ENCODE measurements around the gene ZNF311. TPM values are rescaled to one million over a fixed set of nuclear protein-coding genes. Genes with fewer than 3 reads are reported as not detected.

ZNF311 gene
- polyA plus RNA-seq, 6 donors from 2014 or later: not detected

- H3K9me3 Mint-ChIP-seq: peaks cover 0 to 14% (median 8%) of the 10 kb centered on the region in 7 donors
- peaks cover 9 to 18% (median 13%) of the 10 kb centered on the region in 3 donors for H3K4me1 Mint-ChIP-seq
- H3K36me3 Mint-ChIP-seq: peaks cover 9 to 13% of the 10 kb centered on the region in 2 donors
- peak overlapping the region in 1 of 8 donors; percentile 17 for H3K4me3 Mint-ChIP-seq
- DNase-seq (no peak), ATAC-seq (ENCODE audit: low read depth in 2 of 2) (no peak)
- H3K27me3 Mint-ChIP-seq: peaks cover 61 to 74% (median 69%) of the 10 kb centered on the region in 3 donors
- H3K27ac Mint-ChIP-seq: no peak overlapping the region
Measured at GRCh38 chr6:29009358-29009757, 4.2 kb upstream of the ZNF311 start.

- no peak overlapping the region for H3K27ac Mint-ChIP-seq
- no peak overlapping the region for H3K4me3 Mint-ChIP-seq
- H3K27me3 Mint-ChIP-seq: peaks cover 68 to 74% (median 72%) of the 10 kb centered on the region in 3 donors
- peaks cover 9 to 18% (median 13%) of the 10 kb centered on the region in 3 donors for H3K4me1 Mint-ChIP-seq
- peaks cover 11 to 19% of the 10 kb centered on the region in 2 donors for H3K36me3 Mint-ChIP-seq
- ATAC-seq (ENCODE audit: low read depth in 2 of 2) (no peak), DNase-seq (no peak)
- H3K9me3 Mint-ChIP-seq: peaks cover 0 to 14% (median 8%) of the 10 kb centered on the region in 7 donors
Measured at GRCh38 chr6:29008089-29008488, 3.0 kb upstream of the ZNF311 start.

- Mint-ChIP-seq H3K36me3 (peaks cover 0 to 3% of the 10 kb centered on the region in 2 donors), H3K27me3 (peaks cover 34 to 63% (median 54%) of the 10 kb centered on the region in 3 donors), H3K27ac (no peak overlapping the region), H3K9me3 (peaks cover 0 to 3% (median 0%) of the 10 kb centered on the region in 7 donors), H3K4me3 (no peak overlapping the region), H3K4me1 (no peaks in the 10 kb centered on the region)
- no peak for ATAC-seq (ENCODE audit: low read depth in 2 of 2)
- DNase-seq: no peak
Measured at GRCh38 chr6:28996844-28997510, 8.1 kb downstream of the ZNF311 start.

GRCh38 chr6:28995093-28995650 lies 9.9 kb downstream of the ZNF311 start:
- no peak overlapping the region for H3K4me3 Mint-ChIP-seq
- no peaks in the 10 kb centered on the region for H3K36me3 Mint-ChIP-seq
- DNase-seq: no peak
- no peak overlapping the region for H3K27ac Mint-ChIP-seq
- no peak for ATAC-seq (ENCODE audit: low read depth in 2 of 2)
- H3K9me3 Mint-ChIP-seq: peaks cover 0 to 2% (median 0%) of the 10 kb centered on the region in 7 donors
- peaks cover 30 to 60% (median 54%) of the 10 kb centered on the region in 3 donors for H3K27me3 Mint-ChIP-seq
- H3K4me1 Mint-ChIP-seq: no peaks in the 10 kb centered on the region

- Mint-ChIP-seq H3K4me1 (peaks cover 17 to 29% (median 20%) of the 10 kb centered on the region in 3 donors), H3K27me3 (peaks cover 37 to 59% (median 37%) of the 10 kb centered on the region in 3 donors), H3K9me3 (peaks cover 4 to 26% (median 15%) of the 10 kb centered on the region in 7 donors), H3K4me3 (peak overlapping the region; percentile 56 to 82 (median 76)), H3K27ac (peak overlapping the region in 4 of 6 donors; percentile 34 to 91 (median 78)), H3K36me3 (peaks cover 4 to 7% of the 10 kb centered on the region in 2 donors)
- DNase-seq (peak; percentile 80), ATAC-seq (ENCODE audit: low read depth in 2 of 2) (peak; percentile 88 to 92)
Measured at GRCh38 chr6:28988536-28989311, 16.4 kb downstream of the ZNF311 start.

GRCh38 chr6:28985462-28986164 lies 19.5 kb downstream of the ZNF311 start:
- peaks cover 32 to 53% (median 40%) of the 10 kb centered on the region in 3 donors for H3K4me1 Mint-ChIP-seq
- no peak for ATAC-seq (ENCODE audit: low read depth in 2 of 2)

GRCh38 chr6:28983838-28984237 lies 21.3 kb downstream of the ZNF311 start:
- Mint-ChIP-seq H3K27ac (peak overlapping the region in 1 of 6 donors; percentile 100), H3K36me3 (peaks cover 7 to 9% of the 10 kb centered on the region in 2 donors), H3K9me3 (peaks cover 4 to 26% (median 16%) of the 10 kb centered on the region in 7 donors), H3K27me3 (peaks cover 28 to 39% (median 36%) of the 10 kb centered on the region in 3 donors), H3K4me3 (peak overlapping the region in 5 of 8 donors; percentile 22 to 90 (median 73)), H3K4me1 (peaks cover 39 to 58% (median 41%) of the 10 kb centered on the region in 3 donors)
- no peak for ATAC-seq (ENCODE audit: low read depth in 2 of 2)
- DNase-seq: no peak

More at GRCh38 chr6:28985462-28986164, 19.5 kb downstream of the ZNF311 start:
- H3K27me3 Mint-ChIP-seq: peaks cover 28 to 48% (median 36%) of the 10 kb centered on the region in 3 donors
- peaks cover 7 to 9% of the 10 kb centered on the region in 2 donors for H3K36me3 Mint-ChIP-seq
- H3K27ac Mint-ChIP-seq: peak overlapping the region in 1 of 6 donors; percentile 22
- H3K4me3 Mint-ChIP-seq: peak overlapping the region in 7 of 8 donors; percentile 49 to 83 (median 59)
- no peak for DNase-seq
- H3K9me3 Mint-ChIP-seq: peaks cover 4 to 30% (median 19%) of the 10 kb centered on the region in 7 donors

GRCh38 chr6:28982476-28983266 lies 22.4 kb downstream of the ZNF311 start:
- peaks cover 28 to 42% (median 33%) of the 10 kb centered on the region in 3 donors for H3K27me3 Mint-ChIP-seq
- no peak for DNase-seq
- H3K4me3 Mint-ChIP-seq: peak overlapping the region; percentile 30 to 95 (median 92)
- peaks cover 40 to 57% (median 48%) of the 10 kb centered on the region in 3 donors for H3K4me1 Mint-ChIP-seq
- peak overlapping the region in 4 of 6 donors; percentile 94 to 100 (median 99) for H3K27ac Mint-ChIP-seq
- H3K36me3 Mint-ChIP-seq: peaks cover 7 to 9% of the 10 kb centered on the region in 2 donors
- peaks cover 4 to 20% (median 12%) of the 10 kb centered on the region in 7 donors for H3K9me3 Mint-ChIP-seq
- ATAC-seq (ENCODE audit: low read depth in 2 of 2): peak; percentile 12 to 13

GRCh38 chr6:28981833-28982475 lies 23.2 kb downstream of the ZNF311 start:
- Mint-ChIP-seq H3K4me3 (peak overlapping the region; percentile 73 to 95 (median 92)), H3K36me3 (peaks cover 8 to 9% of the 10 kb centered on the region in 2 donors), H3K4me1 (peaks cover 47 to 60% (median 53%) of the 10 kb centered on the region in 3 donors), H3K9me3 (peaks cover 4 to 20% (median 11%) of the 10 kb centered on the region in 7 donors), H3K27ac (peak overlapping the region; percentile 47 to 100 (median 99)), H3K27me3 (peaks cover 28 to 48% (median 35%) of the 10 kb centered on the region in 3 donors)
- peak; percentile 83 for DNase-seq
- peak; percentile 66 to 67 for ATAC-seq (ENCODE audit: low read depth in 2 of 2)

GRCh38 chr6:28981431-28981832 lies 23.7 kb downstream of the ZNF311 start:
- Mint-ChIP-seq H3K4me1 (peaks cover 51 to 61% (median 53%) of the 10 kb centered on the region in 3 donors), H3K9me3 (peaks cover 0 to 15% (median 7%) of the 10 kb centered on the region in 7 donors), H3K27me3 (peaks cover 28 to 48% (median 35%) of the 10 kb centered on the region in 3 donors), H3K36me3 (peaks cover 5 to 6% of the 10 kb centered on the region in 2 donors), H3K4me3 (peak overlapping the region; percentile 73 to 95 (median 92)), H3K27ac (peak overlapping the region; percentile 88 to 100 (median 99))
- peak; percentile 78 for DNase-seq
- ATAC-seq (ENCODE audit: low read depth in 2 of 2): peak; percentile 49 to 50

- DNase-seq: peak; percentile 49
- Mint-ChIP-seq H3K9me3 (peaks cover 0 to 11% (median 6%) of the 10 kb centered on the region in 7 donors), H3K4me3 (peak overlapping the region; percentile 73 to 95 (median 92)), H3K4me1 (peaks cover 51 to 61% (median 54%) of the 10 kb centered on the region in 3 donors), H3K36me3 (peaks cover 5 to 6% of the 10 kb centered on the region in 2 donors), H3K27me3 (peaks cover 25 to 45% (median 33%) of the 10 kb centered on the region in 3 donors), H3K27ac (peak overlapping the region; percentile 82 to 100 (median 93))
- ATAC-seq (ENCODE audit: low read depth in 2 of 2): peak; percentile 34 to 54
Measured at GRCh38 chr6:28980852-28981430, 24.2 kb downstream of the ZNF311 start.

Measured in naive B cell (primary cell).